RWPE2 (cell line): ENCODE results near the gene CBLC.
"Not testable (repeated sequence)": the region's sequence is repeated elsewhere in the genome, so short reads cannot be mapped to it uniquely, and the experiment has no call there.

Source experiments
- ATAC-seq: fragments of 200-7000 bp; cut with Tn5 transposase; 3 replicates; pipeline ENCODE4 v1.9.1; 2021; ENCODE audit warnings: low read depth
- DNase-seq: peaks from one replicate; pipeline ENCODE4 v3.0.0-alpha.2; 2020; ENCODE audit warnings: low spot score
- H3K27ac ChIP-seq: fragments of 450-650 bp; 2 replicates; pipeline ENCODE4 v1.5.1; 2017; ENCODE audit warnings: mild to moderate bottlenecking; ENCODE audit not compliant: poor library complexity, severe bottlenecking
- H3K27me3 ChIP-seq: fragments of 250-450 bp; sonication (Bioruptor Pico); 2 replicates; pipeline ENCODE4 v1.5.1; 2021; ENCODE audit warnings: mild to moderate bottlenecking, moderate library complexity; ENCODE audit not compliant: insufficient read depth, poor library complexity, severe bottlenecking
- H3K36me3 ChIP-seq: fragments of 250-450 bp; sonication (Bioruptor Pico); 2 replicates; pipeline ENCODE4 v1.5.1; 2020; ENCODE audit warnings: low read depth, mild to moderate bottlenecking, moderate library complexity
- H3K4me1 ChIP-seq: fragments of 250-450 bp; sonication (Bioruptor Pico); 2 replicates; pipeline ENCODE4 v1.5.1; 2021; ENCODE audit warnings: mild to moderate bottlenecking, moderate library complexity; ENCODE audit not compliant: insufficient read depth, poor library complexity, severe bottlenecking
- H3K4me3 ChIP-seq: fragments of 250-450 bp; sonication (Bioruptor Pico); 2 replicates; pipeline ENCODE4 v1.5.1; 2021; ENCODE audit warnings: mild to moderate bottlenecking, moderate library complexity; ENCODE audit not compliant: severe bottlenecking
- H3K9me3 ChIP-seq: fragments of 250-450 bp; sonication (Bioruptor Pico); 2 replicates; pipeline ENCODE4 v1.5.1; 2021; ENCODE audit warnings: mild to moderate bottlenecking, moderate library complexity; ENCODE audit not compliant: severe bottlenecking
- CTCF ChIP-seq: fragments of 450-650 bp; IDR thresholded peaks from one replicate; pipeline ENCODE4 v1.5.1; 2017; ENCODE audit warnings: mild to moderate bottlenecking, moderate library complexity; ENCODE audit not compliant: poor library complexity, severe bottlenecking

The CBLC gene

GRCh38 chr19:44770550-44771257 lies 7.0 kb upstream of the CBLC start:
- Histone ChIP-seq H3K4me3 (no peak overlapping the region), H3K27ac (peak overlapping the region; percentile 36)

GRCh38 chr19:44772144-44772543 lies 5.5 kb upstream of the CBLC start:
- ATAC-seq, H3K36me3 ChIP-seq, H3K27me3 ChIP-seq, DNase-seq, H3K9me3 ChIP-seq, H3K4me3 ChIP-seq: not testable (repeated sequence)
- peak overlapping the region; percentile 99 for H3K27ac ChIP-seq
- H3K4me1 ChIP-seq, result peaks cover 38% of the 10 kb centered on the region

More at GRCh38 chr19:44770550-44771257, 7.0 kb upstream of the CBLC start:
- no peaks in the 10 kb centered on the region for H3K27me3 ChIP-seq
- peaks cover 5% of the 10 kb centered on the region for H3K9me3 ChIP-seq
- ATAC-seq, result peak; percentile 86
- TF ChIP-seq CTCF, result peak; percentile 91
- no peaks in the 10 kb centered on the region for H3K36me3 ChIP-seq
- peaks cover 29% of the 10 kb centered on the region for H3K4me1 ChIP-seq
- peak; percentile 96 for DNase-seq

- H3K4me3 ChIP-seq, result no peak overlapping the region
- H3K36me3 ChIP-seq, result no peaks in the 10 kb centered on the region
- H3K9me3 ChIP-seq, result peaks cover 5% of the 10 kb centered on the region
- TF ChIP-seq CTCF, result no peak
- peaks cover 38% of the 10 kb centered on the region for H3K4me1 ChIP-seq
- H3K27me3 ChIP-seq, result no peaks in the 10 kb centered on the region
- DNase-seq, result no peak
- H3K27ac ChIP-seq, result peak overlapping the region; percentile 99
- no peak for ATAC-seq
Measured at GRCh38 chr19:44772959-44773358, 4.7 kb upstream of the CBLC start.

- Histone ChIP-seq H3K27ac (peak overlapping the region; percentile 99), H3K4me3 (no peak overlapping the region), H3K36me3 (peaks cover 6% of the 10 kb centered on the region), H3K4me1 (peaks cover 38% of the 10 kb centered on the region), H3K27me3 (no peaks in the 10 kb centered on the region), H3K9me3 (no peaks in the 10 kb centered on the region)
- ATAC-seq, result no peak
- no peak for TF ChIP-seq CTCF
- DNase-seq, result no peak
Measured at GRCh38 chr19:44775676-44776240, 1.9 kb upstream of the CBLC start.

GRCh38 chr19:44776402-44777096 lies 1.1 kb upstream of the CBLC start:
- Histone ChIP-seq H3K4me1 (peaks cover 35% of the 10 kb centered on the region), H3K27me3 (no peaks in the 10 kb centered on the region), H3K4me3 (no peak overlapping the region), H3K36me3 (peaks cover 11% of the 10 kb centered on the region), H3K27ac (peak overlapping the region; percentile 99), H3K9me3 (no peaks in the 10 kb centered on the region)
- no peak for TF ChIP-seq CTCF
- DNase-seq, result peak; percentile 97
- ATAC-seq, result peak; percentile 59
